HG03280 (cell line): ENCODE data around the gene TNIP2.

Source experiments
- ATAC-seq: cut with Tn5 transposase; IDR thresholded peaks from one replicate; pipeline ENCODE4 v1.9.1; 2021; ENCODE audit warnings: mild to moderate bottlenecking, moderate library complexity; ENCODE audit not compliant: unreplicated experiment

Gene TNIP2

GRCh38 chr4:2725380-2725779 is 30.8 kb downstream of the TNIP2 start:
- no peak for ATAC-seq

DNA sequence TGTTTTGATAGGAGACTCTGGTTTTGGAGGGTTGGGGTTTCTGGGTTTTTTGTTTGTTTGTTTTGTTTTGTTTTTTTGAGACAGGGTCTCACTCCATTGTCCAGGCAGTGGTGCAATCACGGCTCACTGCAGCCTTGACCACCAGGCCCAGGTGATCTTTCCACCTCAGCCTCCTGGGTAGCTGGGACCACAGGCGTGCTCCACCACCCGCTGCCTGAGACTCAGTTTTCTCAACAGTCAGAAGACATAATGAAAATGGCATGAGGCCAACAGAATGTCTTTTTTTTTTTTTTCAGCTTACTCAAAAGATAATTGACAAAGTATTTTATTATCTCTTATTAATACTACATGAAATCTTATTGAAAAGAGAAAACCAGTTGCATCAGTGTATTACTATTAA is 32.4 kb downstream of the TNIP2 start:
- ATAC-seq: no peak

GRCh38 chr4:2722033-2722432 is 34.1 kb downstream of the TNIP2 start:
- no peak for ATAC-seq

DNA sequence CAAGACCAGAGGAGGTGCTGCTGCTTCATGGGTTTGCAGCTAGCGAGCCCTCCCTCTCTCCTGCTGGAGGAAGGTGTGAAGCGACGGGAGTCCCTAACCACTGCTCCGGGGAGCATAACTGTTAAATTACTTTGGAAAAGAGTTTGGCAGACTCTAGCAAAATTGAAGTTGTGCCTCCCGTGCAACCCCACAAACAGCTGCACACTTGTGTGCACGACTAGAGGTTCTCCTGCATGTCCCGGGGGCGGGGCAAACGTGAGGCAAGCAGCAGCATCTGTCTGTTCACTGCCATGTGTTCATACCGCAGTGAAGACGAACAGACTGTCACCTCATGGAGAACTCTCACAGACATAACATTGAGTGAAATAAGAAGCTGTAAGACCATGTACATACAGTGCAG is 34.5 kb downstream of the TNIP2 start:
- no peak for ATAC-seq

DNA sequence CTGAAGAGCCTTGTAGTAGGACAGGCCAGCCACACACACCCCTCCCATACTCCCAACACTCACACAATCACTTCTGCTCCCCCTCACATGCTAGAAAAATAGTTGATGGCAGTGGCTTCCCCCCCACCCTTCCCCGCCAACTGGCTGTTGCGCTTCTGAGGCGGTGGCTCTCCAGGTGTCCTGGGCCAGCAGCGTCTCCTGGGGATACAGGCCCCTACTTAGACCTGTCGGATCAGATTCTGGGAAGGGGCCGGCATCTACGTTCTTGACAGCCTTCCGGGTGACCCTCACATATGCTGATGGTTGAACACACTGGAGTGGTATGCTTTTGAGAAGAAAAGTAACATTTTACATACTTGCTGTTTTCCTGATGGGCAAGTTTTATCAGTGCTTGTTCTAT is 39.9 kb downstream of the TNIP2 start:
- ATAC-seq: no peak

GRCh38 chr4:2715426-2715825 is 40.7 kb downstream of the TNIP2 start:
- ATAC-seq: no peak

DNA sequence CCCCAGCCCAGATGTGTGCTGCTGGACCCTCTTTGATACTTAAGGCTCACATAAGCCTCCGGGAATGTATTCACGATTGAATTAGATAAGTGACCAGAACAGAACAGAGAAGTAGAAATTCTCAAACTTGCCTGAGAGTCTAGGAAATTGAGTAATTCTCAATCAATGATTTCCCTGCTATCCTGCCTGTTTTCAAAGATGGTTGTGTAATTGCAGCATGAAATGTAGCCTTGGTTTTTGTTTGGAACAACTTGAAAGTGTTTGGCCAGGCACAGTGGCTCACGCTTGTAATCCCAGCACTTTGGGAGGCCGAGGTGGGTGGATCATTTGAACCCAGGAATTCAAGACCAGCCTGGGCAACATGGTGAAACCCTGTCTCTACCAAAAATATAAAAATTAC is 41.2 kb downstream of the TNIP2 start:
- ATAC-seq: no peak

- ATAC-seq: no peak
Measured at GRCh38 chr4:2714061-2714770, 41.9 kb downstream of the TNIP2 start.

DNA sequence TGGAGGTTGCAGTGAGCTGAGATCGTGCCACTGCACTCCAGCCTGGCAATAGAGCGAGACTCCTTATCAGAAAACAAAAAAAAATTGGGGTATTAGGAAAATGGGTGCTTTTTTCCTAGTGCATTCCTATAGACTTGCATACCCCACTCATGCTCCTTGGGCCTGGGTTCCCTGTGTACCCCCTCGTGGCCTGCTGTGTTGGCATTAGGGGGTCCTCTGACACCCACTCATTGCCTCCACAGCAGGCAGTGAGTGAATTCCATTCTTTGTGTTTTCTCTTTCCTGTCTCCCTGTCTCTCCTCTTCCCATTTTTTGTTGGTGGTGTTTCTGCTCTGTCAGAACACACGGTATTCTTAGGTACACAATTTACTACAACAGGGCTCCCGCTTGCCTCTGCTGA is 42.8 kb downstream of the TNIP2 start:
- ATAC-seq: no peak

DNA sequence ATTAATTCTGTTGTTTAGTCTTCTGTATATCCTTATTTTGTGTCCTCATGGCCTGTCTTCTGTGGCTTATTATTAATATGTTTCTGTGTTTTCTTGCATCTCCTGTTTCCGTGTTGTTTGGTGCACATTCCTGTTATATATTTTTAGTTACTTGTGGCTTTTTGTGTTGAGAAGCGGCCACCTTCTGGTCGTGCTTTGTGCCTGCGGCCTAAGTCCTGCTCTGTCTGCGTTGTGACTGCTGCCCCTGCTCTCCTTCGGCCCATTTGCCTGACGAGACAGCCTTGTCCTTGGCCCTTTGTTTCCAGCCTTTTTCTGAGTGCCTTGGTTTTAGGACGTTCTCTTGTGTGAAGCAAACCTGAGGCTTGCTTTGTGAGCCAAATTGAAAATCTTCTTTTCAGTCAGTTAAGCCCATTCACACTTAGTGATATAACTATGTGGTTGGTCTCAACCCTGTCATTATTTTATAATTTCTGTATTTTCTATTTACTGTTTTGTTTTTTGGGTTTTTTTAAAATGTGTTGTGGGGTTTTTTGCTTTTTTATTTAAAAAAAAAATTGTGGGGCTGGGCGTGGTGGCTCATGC is 43.8 kb downstream of the TNIP2 start:
- no peak for ATAC-seq

DNA sequence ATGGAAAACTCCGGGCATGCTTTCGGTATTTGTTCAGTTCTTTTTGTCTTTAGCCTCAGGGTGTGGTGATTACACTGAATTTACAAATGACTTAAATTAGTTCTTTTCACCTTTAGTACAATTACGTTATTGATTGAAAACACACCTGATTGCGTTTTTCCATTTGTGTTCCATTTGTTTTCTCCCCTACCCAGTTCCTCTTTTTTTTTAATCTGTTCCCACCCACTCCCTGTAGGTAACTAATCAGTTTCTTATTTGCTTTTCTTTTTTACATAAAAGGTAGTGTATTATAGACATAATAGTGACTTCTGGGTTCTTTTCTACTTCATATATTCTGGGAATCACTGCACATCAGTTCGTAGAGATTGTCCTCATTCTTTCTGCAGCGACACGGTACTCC is 53.4 kb downstream of the TNIP2 start:
- ATAC-seq: no peak

- ATAC-seq: no peak
Measured at GRCh38 chr4:2702361-2702760, 53.8 kb downstream of the TNIP2 start.

GRCh38 chr4:2700031-2700430 is 56.1 kb downstream of the TNIP2 start:
- no peak for ATAC-seq

DNA sequence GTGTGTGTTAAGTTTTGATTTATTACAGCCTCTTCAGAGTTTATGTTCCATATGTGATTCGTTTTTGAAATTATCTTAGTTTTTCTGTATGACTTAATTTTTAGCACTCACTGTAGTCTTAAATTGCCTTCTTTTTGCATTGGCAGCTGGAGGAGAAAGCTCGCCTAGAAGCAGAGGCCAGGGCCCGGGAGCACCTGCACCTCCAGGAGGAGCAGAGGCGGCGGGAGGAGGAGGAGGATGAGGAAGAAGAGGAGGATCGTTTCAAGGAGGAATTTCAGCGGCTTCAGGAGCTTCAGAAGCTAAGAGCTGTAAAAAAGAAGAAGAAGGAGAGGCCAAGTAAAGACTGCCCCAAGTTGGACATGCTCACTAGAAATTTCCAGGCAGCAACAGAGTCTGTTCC is 56.6 kb downstream of the TNIP2 start:
- ATAC-seq: no peak

DNA sequence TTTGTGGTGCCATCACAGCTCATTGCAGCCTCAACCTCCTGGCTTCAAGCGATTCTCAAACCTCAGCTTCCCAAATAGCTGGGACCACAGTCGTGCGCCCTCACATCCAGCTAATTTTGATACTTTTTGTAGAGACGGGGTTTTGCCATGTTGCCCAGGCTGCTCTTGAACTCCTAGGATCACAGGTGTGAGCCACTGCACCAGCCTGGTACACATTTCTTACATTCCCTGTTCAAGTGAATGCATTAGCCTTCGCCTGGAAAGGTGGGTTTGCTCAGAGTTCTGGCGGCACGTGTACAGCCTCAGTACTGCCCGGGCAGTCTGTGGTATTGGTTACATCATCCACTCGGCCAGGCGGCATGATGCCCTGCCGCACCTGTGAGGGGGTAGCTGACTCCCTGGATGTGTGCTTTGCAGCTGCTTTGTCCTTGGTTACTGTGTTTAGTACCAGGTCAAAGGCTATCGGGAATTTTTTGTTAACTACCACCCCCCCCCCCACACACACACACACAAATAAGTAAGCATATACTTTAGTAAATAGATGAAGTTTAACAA is 57.1 kb downstream of the TNIP2 start:
- no peak for ATAC-seq

- ATAC-seq: no peak
Measured at GRCh38 chr4:2698504-2698903, 57.6 kb downstream of the TNIP2 start.

GRCh38 chr4:2697995-2698414 is 58.1 kb downstream of the TNIP2 start:
- no peak for ATAC-seq

GRCh38 chr4:2696423-2696822 is 59.7 kb downstream of the TNIP2 start:
- peak; percentile 92 for ATAC-seq

- no peak for ATAC-seq
Measured at GRCh38 chr4:2695346-2696060, 60.6 kb downstream of the TNIP2 start.

DNA sequence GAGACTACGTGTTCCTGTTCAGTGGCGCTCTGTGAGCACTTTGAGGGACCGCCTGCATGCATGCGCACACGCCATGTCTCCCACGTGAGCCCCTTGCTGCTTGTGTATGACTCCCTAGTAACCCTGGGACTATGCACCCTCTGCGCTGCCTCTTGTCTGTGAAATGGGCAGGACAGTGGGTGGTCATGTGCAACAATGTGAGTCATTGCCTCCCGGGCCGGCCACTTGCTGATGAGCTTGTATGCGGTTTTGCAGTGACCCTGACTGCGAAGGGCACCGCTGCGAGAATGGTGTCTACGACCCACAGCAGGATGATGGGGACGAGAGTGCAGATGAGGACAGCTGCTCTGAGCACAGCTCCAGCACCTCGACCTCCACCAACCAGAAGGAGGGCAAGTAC is 61.4 kb downstream of the TNIP2 start:
- no peak for ATAC-seq

- no peak for ATAC-seq
Measured at GRCh38 chr4:2691952-2692435, 64.1 kb downstream of the TNIP2 start.
